DND-41 (cell line): ENCODE results near the gene GTF2F2.

Experiments used
- ATAC-seq: fragments of 200-7000 bp; cut with Tn5 transposase; 3 replicates; pipeline ENCODE4 v1.9.1; 2021; ENCODE audit warnings: low read depth; ENCODE audit not compliant: insufficient read depth
- DNase-seq: peaks from one replicate; pipeline ENCODE4 v3.0.0-alpha.2; 2020
- H2AFZ ChIP-seq: 2 replicates; pipeline ENCODE4 v1.6.0; 2012; ENCODE audit warnings: low read depth, low read length
- H3K27ac ChIP-seq: 2 replicates; pipeline ENCODE4 v1.5.1; 2012; ENCODE audit warnings: low read length, inconsistent platforms
- H3K27me3 ChIP-seq: fragments of 200-600 bp; sonication (generic); 2 replicates; pipeline ENCODE4 v1.6.0; 2012; ENCODE audit warnings: low read length, mild to moderate bottlenecking, inconsistent platforms; ENCODE audit not compliant: insufficient read depth, poor library complexity
- H3K36me3 ChIP-seq: 2 replicates; pipeline ENCODE4 v1.5.1; 2012; ENCODE audit warnings: low read length, inconsistent platforms; ENCODE audit not compliant: insufficient read depth
- H3K4me1 ChIP-seq: 2 replicates; pipeline ENCODE4 v1.5.1; 2012; ENCODE audit warnings: mild to moderate bottlenecking, low read length; ENCODE audit not compliant: insufficient read depth
- H3K4me2 ChIP-seq: 2 replicates; pipeline ENCODE4 v1.6.0; 2012; ENCODE audit warnings: mild to moderate bottlenecking, moderate library complexity, low read length, inconsistent platforms; ENCODE audit not compliant: insufficient read depth
- H3K4me3 ChIP-seq, 2 experiments: fragments of 200-600 bp in 1 of 2; shearing (Covaris generic) in 1 of 2; 2 replicates each; pipeline ENCODE4 v1.5.1; 2012 to 2016; ENCODE audit warnings: inconsistent platforms in 2 of 2, low read length in 2 of 2, mild to moderate bottlenecking in 2 of 2, low read depth in 1 of 2, moderate library complexity in 1 of 2
- H3K79me2 ChIP-seq: 2 replicates; pipeline ENCODE4 v1.6.0; 2012; ENCODE audit warnings: low read length, inconsistent platforms; ENCODE audit not compliant: insufficient read depth
- H3K9ac ChIP-seq: 2 replicates; pipeline ENCODE4 v1.6.0; 2012; ENCODE audit warnings: low read depth, mild to moderate bottlenecking, inconsistent platforms, low read length, moderate library complexity
- H3K9me3 ChIP-seq: 2 replicates; pipeline ENCODE4 v1.5.1; 2012; ENCODE audit warnings: low read length, moderate library complexity, mild to moderate bottlenecking, inconsistent platforms; ENCODE audit not compliant: insufficient read depth, severe bottlenecking
- H4K20me1 ChIP-seq: 2 replicates; pipeline ENCODE4 v1.6.0; 2012; ENCODE audit warnings: low read length; ENCODE audit not compliant: insufficient read depth
- EZH2 ChIP-seq: IDR thresholded peaks from 3 replicates; pipeline ENCODE4 v1.6.1; 2012; ENCODE audit warnings: borderline replicate concordance, low read depth, mild to moderate bottlenecking, moderate library complexity, low read length, inconsistent platforms; ENCODE audit not compliant: severe bottlenecking
- TF ChIP-seq, protein P1 (sequence below): IDR thresholded peaks from 2 replicates; pipeline ENCODE4 v1.5.1; 2012; ENCODE audit warnings: borderline replicate concordance, low read length, moderate library complexity, mild to moderate bottlenecking; ENCODE audit not compliant: poor library complexity, severe bottlenecking; ENCODE audit errors: extremely low read depth

The GTF2F2 gene

DNA sequence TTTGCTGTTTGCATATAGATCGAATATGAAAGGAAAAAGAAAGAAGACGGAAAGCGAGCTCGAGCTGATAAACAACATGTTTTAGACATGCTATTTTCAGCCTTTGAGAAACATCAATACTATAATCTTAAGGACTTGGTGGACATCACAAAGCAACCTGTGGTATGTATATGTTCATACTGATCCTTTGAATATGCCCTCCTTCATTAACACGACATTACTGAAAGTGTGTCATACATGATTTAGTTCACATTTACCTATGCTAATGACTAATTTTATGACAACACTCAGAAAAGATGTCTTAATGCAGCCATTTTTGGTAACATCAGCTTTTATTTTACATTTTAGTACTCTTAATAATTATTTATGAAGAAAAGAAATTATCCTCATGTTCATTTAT is 146.9 kb downstream of the GTF2F2 start:
- Histone ChIP-seq H3K4me1 (no peaks in the 10 kb centered on the region), H4K20me1 (no peaks in the 10 kb centered on the region), H3K36me3 (peaks cover 17% of the 10 kb centered on the region; the same call in 1 of the 2 replicates), H3K4me3 (no peak overlapping the region), H3K79me2 (no peaks in the 10 kb centered on the region), H3K9ac (no peak overlapping the region), H2AFZ (no peak overlapping the region), H3K27ac (no peak overlapping the region), H3K9me3 (no peaks in the 10 kb centered on the region), H3K27me3 (no peaks in the 10 kb centered on the region), H3K4me2 (no peak overlapping the region)
- no peak for TF ChIP-seq EZH2
- TF ChIP-seq, protein P1, sequence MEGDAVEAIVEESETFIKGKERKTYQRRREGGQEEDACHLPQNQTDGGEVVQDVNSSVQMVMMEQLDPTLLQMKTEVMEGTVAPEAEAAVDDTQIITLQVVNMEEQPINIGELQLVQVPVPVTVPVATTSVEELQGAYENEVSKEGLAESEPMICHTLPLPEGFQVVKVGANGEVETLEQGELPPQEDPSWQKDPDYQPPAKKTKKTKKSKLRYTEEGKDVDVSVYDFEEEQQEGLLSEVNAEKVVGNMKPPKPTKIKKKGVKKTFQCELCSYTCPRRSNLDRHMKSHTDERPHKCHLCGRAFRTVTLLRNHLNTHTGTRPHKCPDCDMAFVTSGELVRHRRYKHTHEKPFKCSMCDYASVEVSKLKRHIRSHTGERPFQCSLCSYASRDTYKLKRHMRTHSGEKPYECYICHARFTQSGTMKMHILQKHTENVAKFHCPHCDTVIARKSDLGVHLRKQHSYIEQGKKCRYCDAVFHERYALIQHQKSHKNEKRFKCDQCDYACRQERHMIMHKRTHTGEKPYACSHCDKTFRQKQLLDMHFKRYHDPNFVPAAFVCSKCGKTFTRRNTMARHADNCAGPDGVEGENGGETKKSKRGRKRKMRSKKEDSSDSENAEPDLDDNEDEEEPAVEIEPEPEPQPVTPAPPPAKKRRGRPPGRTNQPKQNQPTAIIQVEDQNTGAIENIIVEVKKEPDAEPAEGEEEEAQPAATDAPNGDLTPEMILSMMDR: no peak
- DNase-seq: no peak
- no peak for ATAC-seq

DNA sequence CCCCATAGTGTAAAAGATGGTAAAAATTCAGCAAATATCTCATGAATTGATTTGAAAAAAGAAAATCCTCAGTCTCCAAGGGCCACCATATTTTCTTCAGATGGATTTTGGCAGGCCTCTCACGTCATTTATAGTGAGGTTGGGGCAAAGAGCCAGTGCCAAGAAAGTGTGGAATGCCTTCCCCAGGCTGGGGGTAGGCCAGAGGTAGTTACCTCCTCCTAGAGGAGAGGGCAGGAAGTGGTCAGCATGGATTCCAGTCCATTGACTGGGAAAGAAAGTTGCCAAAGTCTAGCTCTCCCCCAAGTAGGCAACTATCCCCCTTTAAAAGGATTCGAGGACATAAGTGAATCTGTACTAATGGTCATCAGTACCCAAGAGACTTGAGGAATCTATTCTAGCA is 148.9 kb downstream of the GTF2F2 start:
- no peak overlapping the region for H2AFZ ChIP-seq

DNA sequence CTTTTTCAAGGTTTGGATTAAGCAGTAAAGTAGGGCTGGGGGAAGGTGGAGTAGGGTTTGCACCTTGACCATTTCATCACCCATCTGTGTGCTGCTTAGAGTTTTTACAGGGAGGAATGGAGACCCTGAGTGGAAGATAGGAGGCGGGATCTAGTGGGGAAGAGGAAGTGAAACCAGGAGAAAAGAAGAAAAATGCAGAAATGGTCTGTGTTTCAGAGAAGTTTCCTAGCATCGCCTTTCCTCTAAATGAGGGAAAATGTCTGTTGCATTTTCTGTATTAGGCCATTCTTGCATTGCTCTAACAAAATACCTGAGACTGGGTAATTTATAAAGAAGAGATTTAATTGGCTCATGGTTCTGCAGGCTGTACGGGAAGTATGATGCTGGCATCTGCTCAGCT is 156.6 kb downstream of the GTF2F2 start:
- peaks cover 13% of the 10 kb centered on the region for H3K36me3 ChIP-seq

More for the DNA sequence above, 148.9 kb downstream of the GTF2F2 start:
- no peak for ATAC-seq
- Histone ChIP-seq H3K4me1 (no peaks in the 10 kb centered on the region), H3K36me3 (peaks cover 17% of the 10 kb centered on the region; the same call in 1 of the 2 replicates), H3K27ac (no peak overlapping the region), H3K4me2 (no peak overlapping the region), H3K9me3 (no peaks in the 10 kb centered on the region), H3K79me2 (no peaks in the 10 kb centered on the region), H3K27me3 (no peaks in the 10 kb centered on the region), H3K9ac (no peak overlapping the region), H3K4me3 (no peak overlapping the region), H4K20me1 (no peaks in the 10 kb centered on the region)
- no peak for DNase-seq
- no peak for TF ChIP-seq EZH2
- TF ChIP-seq, protein P1: no peak

More for the DNA sequence above, 156.6 kb downstream of the GTF2F2 start:
- DNase-seq (no peak), ATAC-seq (no peak)
- no peak overlapping the region for H3K4me2 ChIP-seq
- no peak overlapping the region for H3K9ac ChIP-seq
- no peaks in the 10 kb centered on the region for H3K4me1 ChIP-seq
- TF ChIP-seq EZH2: no peak
- TF ChIP-seq, protein P1: no peak
- no peaks in the 10 kb centered on the region for H4K20me1 ChIP-seq
- no peak overlapping the region for H3K4me3 ChIP-seq
- H3K27me3 ChIP-seq: no peaks in the 10 kb centered on the region
- no peak overlapping the region for H3K27ac ChIP-seq
- no peaks in the 10 kb centered on the region for H3K79me2 ChIP-seq
- H3K9me3 ChIP-seq: no peaks in the 10 kb centered on the region
- H2AFZ ChIP-seq: no peak overlapping the region
